Mesenchymal stem cell (in vitro differentiated cells and primary cell): Measurements from ENCODE around the gene DUSP8.

Source experiments
- DNase-seq: peaks from one replicate; pipeline ENCODE4 v3.0.0-alpha.2; 2013
- H2AFZ ChIP-seq: one replicate; pipeline ENCODE4 v1.6.1; 2013; ENCODE audit warnings: low read depth, mild to moderate bottlenecking, control low read depth, inconsistent platforms, low read length, moderate library complexity
- H2AK5ac ChIP-seq: 2 replicates; pipeline ENCODE4 v1.6.1; 2013; ENCODE audit warnings: low read length, moderate library complexity, mild to moderate bottlenecking, inconsistent platforms; ENCODE audit not compliant: severe bottlenecking
- H2BK120ac ChIP-seq: one replicate; pipeline ENCODE4 v1.6.1; 2013; ENCODE audit warnings: low read depth, mild to moderate bottlenecking, inconsistent platforms, low read length, moderate library complexity
- H2BK12ac ChIP-seq, 2 experiments: one replicate each; pipeline ENCODE4 v1.6.1; 2013; ENCODE audit warnings: inconsistent platforms in 2 of 2, low read length in 2 of 2, mild to moderate bottlenecking in 2 of 2, moderate library complexity in 2 of 2, control low read depth in 1 of 2
- H2BK15ac ChIP-seq: one replicate; pipeline ENCODE4 v1.6.1; 2013; ENCODE audit warnings: mild to moderate bottlenecking, low read depth, inconsistent platforms; ENCODE audit not compliant: poor library complexity, severe bottlenecking
- H2BK5ac ChIP-seq: 2 replicates; pipeline ENCODE4 v1.6.1; 2013; ENCODE audit warnings: low read depth, mild to moderate bottlenecking, low read length, control low read depth, inconsistent platforms; ENCODE audit not compliant: poor library complexity, severe bottlenecking
- H3K14ac ChIP-seq, 2 experiments: one replicate each; pipeline ENCODE4 v1.6.1; 2013; ENCODE audit warnings: inconsistent platforms in 2 of 2, low read length in 2 of 2, control low read depth in 1 of 2, mild to moderate bottlenecking in 1 of 2, moderate library complexity in 1 of 2
- H3K18ac ChIP-seq, 2 experiments: one replicate each; pipeline ENCODE4 v1.6.1; 2013; ENCODE audit warnings: inconsistent platforms in 2 of 2, low read length in 2 of 2, control low read depth in 1 of 2, low read depth in 1 of 2, mild to moderate bottlenecking in 1 of 2
- H3K23ac ChIP-seq, 2 experiments: one replicate each; pipeline ENCODE4 v1.6.1; 2013; ENCODE audit warnings: inconsistent platforms in 2 of 2, low read length in 2 of 2, mild to moderate bottlenecking in 2 of 2, moderate library complexity in 2 of 2, control low read depth in 1 of 2
- H3K27ac ChIP-seq: 2 replicates; pipeline ENCODE4 v1.5.1; 2013; ENCODE audit warnings: mild to moderate bottlenecking, moderate library complexity, low read length, control low read depth, inconsistent platforms; ENCODE audit not compliant: poor library complexity, severe bottlenecking
- H3K27me3 ChIP-seq, 2 experiments: 2 replicates each; pipeline versions ENCODE4 v1.6.1 to v1.7.0; 2013; ENCODE audit warnings: low read length in 2 of 2, mild to moderate bottlenecking in 2 of 2, moderate library complexity in 2 of 2, control low read depth in 1 of 2, inconsistent platforms in 1 of 2; ENCODE audit not compliant: control insufficient read depth in 1 of 2, insufficient read depth in 1 of 2
- H3K36me3 ChIP-seq, 2 experiments: 2 replicates each; pipeline versions ENCODE4 v1.6.1 to v1.7.0; 2013; ENCODE audit warnings: low read length in 2 of 2, control low read depth in 1 of 2, inconsistent platforms in 1 of 2, low read depth in 1 of 2, mild to moderate bottlenecking in 1 of 2; ENCODE audit not compliant: insufficient read depth in 2 of 2, control insufficient read depth in 1 of 2
- H3K4ac ChIP-seq, 2 experiments: one replicate each; pipeline ENCODE4 v1.6.1; 2013; ENCODE audit warnings: inconsistent platforms in 2 of 2, low read length in 2 of 2, mild to moderate bottlenecking in 2 of 2, moderate library complexity in 2 of 2, control low read depth in 1 of 2, low read depth in 1 of 2
- H3K4me1 ChIP-seq: 2 replicates; pipeline ENCODE4 v1.6.1; 2013; ENCODE audit warnings: low read depth, low read length, control low read depth; ENCODE audit not compliant: control insufficient read depth, insufficient read depth
- H3K4me2 ChIP-seq: 2 replicates; pipeline ENCODE4 v1.6.1; 2013; ENCODE audit warnings: low read length, mild to moderate bottlenecking, inconsistent platforms; ENCODE audit not compliant: poor library complexity, severe bottlenecking
- H3K4me3 ChIP-seq, 2 experiments: 2 replicates each; pipeline versions ENCODE4 v1.5.1 to v1.7.0; 2013; ENCODE audit warnings: low read length in 2 of 2, mild to moderate bottlenecking in 2 of 2, control low read depth in 1 of 2, low read depth in 1 of 2; ENCODE audit not compliant: insufficient read depth in 1 of 2
- H3K79me1 ChIP-seq: replicated peaks from 2 replicates; pipeline ENCODE4 v1.6.1; 2013; ENCODE audit warnings: mild to moderate bottlenecking, control low read depth, low read length, inconsistent platforms; ENCODE audit not compliant: poor library complexity, severe bottlenecking
- H3K9ac ChIP-seq: 2 replicates; pipeline ENCODE4 v1.7.0; 2013; ENCODE audit warnings: mild to moderate bottlenecking, low read length, moderate library complexity
- H3K9me3 ChIP-seq: 2 replicates; pipeline ENCODE4 v1.7.0; 2013; ENCODE audit warnings: mild to moderate bottlenecking, low read length; ENCODE audit not compliant: control insufficient read depth
- H4K8ac ChIP-seq: one replicate; pipeline ENCODE4 v1.6.1; 2013; ENCODE audit warnings: inconsistent platforms, mild to moderate bottlenecking, low read length, moderate library complexity
- H4K91ac ChIP-seq: one replicate; pipeline ENCODE4 v1.6.1; 2013; ENCODE audit warnings: mild to moderate bottlenecking, low read length, inconsistent platforms
- WGBS: methylation state at CpG from one replicate; pipeline ENCODE4 v1.1.7; 2013; ENCODE audit warnings: mixed read lengths; 5-methylcytosine and 5-hydroxymethylcytosine counted together

DUSP8 gene

GRCh38 chr11:1568441-1568911 lies 3.6 kb downstream of the DUSP8 start:
- Histone ChIP-seq H3K23ac (no peak overlapping the region), H2AK5ac (no peak overlapping the region), H2BK120ac (no peak overlapping the region), H3K4ac (no peak overlapping the region), H3K4me3 (no peak overlapping the region), H3K18ac (no peak overlapping the region), H2AFZ (no peak overlapping the region), H2BK12ac (no peak overlapping the region), H3K4me2 (no peak overlapping the region), H2BK5ac (no peak overlapping the region), H2BK15ac (no peak overlapping the region), H3K9me3 (no peaks in the 10 kb centered on the region), H3K14ac (no peak overlapping the region), H3K9ac (no peak overlapping the region), H3K36me3 (peaks cover 0 to 40% of the 10 kb centered on the region in 2 experiments), H4K8ac (no peak overlapping the region), H3K27ac (no peak overlapping the region), H3K79me1 (peaks cover 21% of the 10 kb centered on the region), H4K91ac (no peak overlapping the region), H3K27me3 (peaks cover 7 to 57% of the 10 kb centered on the region in 2 experiments), H3K4me1 (peaks cover 51% of the 10 kb centered on the region)
- WGBS = 45% methylated on average over 13 of the region's 13 CpGs
- DNase-seq = no peak

- Histone ChIP-seq H3K18ac (no peak overlapping the region), H2BK120ac (no peak overlapping the region), H2BK5ac (no peak overlapping the region), H2BK15ac (no peak overlapping the region), H3K4ac (no peak overlapping the region), H3K27ac (no peak overlapping the region), H3K4me3 (no peak overlapping the region), H3K9ac (no peak overlapping the region), H3K14ac (no peak overlapping the region), H3K4me2 (no peak overlapping the region), H3K36me3 (peaks cover 0 to 48% of the 10 kb centered on the region in 2 experiments), H3K79me1 (peaks cover 22% of the 10 kb centered on the region), H4K8ac (no peak overlapping the region), H3K4me1 (peaks cover 49% of the 10 kb centered on the region), H3K23ac (no peak overlapping the region), H2BK12ac (no peak overlapping the region), H2AK5ac (no peak overlapping the region), H3K9me3 (no peaks in the 10 kb centered on the region), H2AFZ (no peak overlapping the region), H3K27me3 (peaks cover 0 to 53% of the 10 kb centered on the region in 2 experiments), H4K91ac (no peak overlapping the region)
- no peak for DNase-seq
- 76% methylated on average over 6 of the region's 7 CpGs for WGBS
Observed at GRCh38 chr11:1567721-1568100, 4.4 kb downstream of the DUSP8 start.

GRCh38 chr11:1567052-1567720 lies 4.9 kb downstream of the DUSP8 start:
- 81% methylated on average over 13 of the region's 13 CpGs for WGBS
- Histone ChIP-seq H3K4me3 (no peak overlapping the region), H3K4ac (no peak overlapping the region), H3K9me3 (no peaks in the 10 kb centered on the region), H2BK120ac (no peak overlapping the region), H4K8ac (no peak overlapping the region), H4K91ac (no peak overlapping the region), H2AK5ac (no peak overlapping the region), H3K27ac (no peak overlapping the region), H3K14ac (no peak overlapping the region), H2BK12ac (no peak overlapping the region), H3K79me1 (peaks cover 22% of the 10 kb centered on the region), H3K36me3 (peaks cover 0 to 53% of the 10 kb centered on the region in 2 experiments), H3K23ac (no peak overlapping the region), H2AFZ (no peak overlapping the region), H3K9ac (no peak overlapping the region), H2BK5ac (no peak overlapping the region), H2BK15ac (no peak overlapping the region), H3K4me1 (peaks cover 46% of the 10 kb centered on the region), H3K27me3 (peaks cover 0 to 50% of the 10 kb centered on the region in 2 experiments), H3K4me2 (no peak overlapping the region), H3K18ac (no peak overlapping the region)
- DNase-seq = no peak

GRCh38 chr11:1566381-1567051 lies 5.6 kb downstream of the DUSP8 start:
- Histone ChIP-seq H4K91ac (no peak overlapping the region), H2AFZ (no peak overlapping the region), H3K4ac (no peak overlapping the region), H2BK12ac (no peak overlapping the region), H3K27ac (no peak overlapping the region), H3K9ac (no peak overlapping the region), H3K4me1 (peaks cover 46% of the 10 kb centered on the region), H2BK5ac (no peak overlapping the region), H3K36me3 (peaks cover 0 to 60% of the 10 kb centered on the region in 2 experiments), H2AK5ac (no peak overlapping the region), H3K27me3 (peaks cover 0 to 50% of the 10 kb centered on the region in 2 experiments), H2BK120ac (no peak overlapping the region), H2BK15ac (no peak overlapping the region), H4K8ac (no peak overlapping the region), H3K23ac (no peak overlapping the region), H3K4me3 (no peak overlapping the region), H3K14ac (no peak overlapping the region), H3K4me2 (no peak overlapping the region), H3K18ac (no peak overlapping the region), H3K79me1 (peaks cover 22% of the 10 kb centered on the region), H3K9me3 (no peaks in the 10 kb centered on the region)
- 86% methylated on average over 17 of the region's 20 CpGs for WGBS
- no peak for DNase-seq
